HepG2 (cell line): ENCODE measurements around the gene AXIN1. TPM values are rescaled to one million over a fixed set of nuclear protein-coding genes. Genes with fewer than 3 reads are reported as not detected.

Source experiments
- AGO2 ChIP-seq: fragments of 200-400 bp; formaldehyde crosslinking; optimal IDR thresholded peaks from 2 replicates; pipeline ENCODE3; 2017; ENCODE audit warnings: mild to moderate bottlenecking, low read depth, low read length, moderate library complexity
- GABPB1 ChIP-seq: IDR thresholded peaks from 2 replicates; pipeline ENCODE4 v1.6.1; 2016; ENCODE audit warnings: mild to moderate bottlenecking, missing genetic modification reagents, moderate library complexity, missing compliant biosample characterization
- HNRNPL ChIP-seq: fragments of 200-400 bp; formaldehyde crosslinking; IDR thresholded peaks from 2 replicates; pipeline ENCODE4 v1.6.1; 2017; ENCODE audit warnings: mild to moderate bottlenecking, low read depth, low read length
- MEF2D ChIP-seq: sonication (generic); formaldehyde crosslinking; IDR thresholded peaks from 2 replicates; pipeline ENCODE4 v1.5.1; 2020; ENCODE audit warnings: mild to moderate bottlenecking, missing genetic modification reagents
- MTA1 ChIP-seq: sonication (generic); formaldehyde crosslinking; IDR thresholded peaks from 2 replicates; pipeline ENCODE4 v1.4.0; 2020; ENCODE audit warnings: missing genetic modification reagents, mild to moderate bottlenecking, borderline replicate concordance
- PHF21A ChIP-seq: sonication (generic); formaldehyde crosslinking; IDR thresholded peaks from 2 replicates; pipeline ENCODE4 v1.5.0; 2020; ENCODE audit warnings: mild to moderate bottlenecking, missing genetic modification reagents
- SALL1 ChIP-seq: sonication (generic); formaldehyde crosslinking; IDR thresholded peaks from 2 replicates; pipeline ENCODE4 v1.8.0; 2022; ENCODE audit warnings: mild to moderate bottlenecking, missing genetic modification reagents
- SALL2 ChIP-seq: sonication (generic); formaldehyde crosslinking; IDR thresholded peaks from 2 replicates; pipeline ENCODE4 v1.8.1; 2023; ENCODE audit warnings: mild to moderate bottlenecking, missing genetic modification reagents, inconsistent platforms
- SP140L ChIP-seq: sonication (generic); formaldehyde crosslinking; IDR thresholded peaks from 2 replicates; pipeline ENCODE4 v1.4.0; 2020; ENCODE audit warnings: missing genetic modification reagents, borderline replicate concordance
- SPEN ChIP-seq: sonication (generic); formaldehyde crosslinking; IDR thresholded peaks from 2 replicates; pipeline ENCODE4 v1.5.1; 2020; ENCODE audit warnings: low read depth, mild to moderate bottlenecking, missing genetic modification reagents
- TCF7 ChIP-seq: sonication (generic); IDR thresholded peaks from 2 replicates; pipeline ENCODE4 v1.6.1; 2016; ENCODE audit warnings: antibody characterized with exemption, low read depth
- TMF1 ChIP-seq: sonication (generic); formaldehyde crosslinking; IDR thresholded peaks from 2 replicates; pipeline ENCODE4 v1.8.1; 2022; ENCODE audit warnings: low read depth, missing genetic modification reagents
- ZMYM4 ChIP-seq: sonication (generic); formaldehyde crosslinking; IDR thresholded peaks from 2 replicates; pipeline ENCODE4 v1.8.1; 2023; ENCODE audit warnings: mild to moderate bottlenecking, missing genetic modification reagents
- ZNF10 ChIP-seq: sonication (generic); formaldehyde crosslinking; IDR thresholded peaks from 2 replicates; pipeline ENCODE4 v1.4.0; 2020; ENCODE audit warnings: mild to moderate bottlenecking, low read depth, missing genetic modification reagents, borderline replicate concordance
- ZNF317 ChIP-seq: sonication (generic); formaldehyde crosslinking; IDR thresholded peaks from 2 replicates; pipeline ENCODE4 v1.5.0; 2020; ENCODE audit warnings: mild to moderate bottlenecking, missing genetic modification reagents
- ZNF431 ChIP-seq: sonication (generic); formaldehyde crosslinking; IDR thresholded peaks from 2 replicates; pipeline ENCODE4 v1.9.0; 2022; ENCODE audit warnings: missing genetic modification reagents, low read depth, mild to moderate bottlenecking, borderline replicate concordance
- ZNF572 ChIP-seq: sonication (generic); formaldehyde crosslinking; IDR thresholded peaks from 2 replicates; pipeline ENCODE4 v1.5.1; 2020; ENCODE audit warnings: mild to moderate bottlenecking, missing genetic modification reagents
- ZNF768 ChIP-seq: sonication (generic); formaldehyde crosslinking; IDR thresholded peaks from 2 replicates; pipeline ENCODE4 v1.4.0; 2020; ENCODE audit warnings: missing genetic modification reagents
- ZSCAN22 ChIP-seq: sonication (generic); formaldehyde crosslinking; IDR thresholded peaks from 2 replicates; pipeline ENCODE4 v1.4.0; 2020; ENCODE audit warnings: mild to moderate bottlenecking, missing genetic modification reagents
- ZSCAN31 ChIP-seq: sonication (generic); formaldehyde crosslinking; IDR thresholded peaks from 2 replicates; pipeline ENCODE4 v1.5.0; 2020; ENCODE audit warnings: low read depth, mild to moderate bottlenecking, missing genetic modification reagents
- polyA plus RNA-seq, 8 experiments: library from polyadenylated mRNA; depleted of rRNA in 3 of 8; stranded (reverse) in 7 of 8; unstranded in 1 of 8; fragments of >200 nt; fragmentation: Illumina TruSeq in 4 of 8; extraction: Trizol in 4 of 8; gene quantifications; 2 replicates each; pipeline versions ENCODE4 v1.2.1 to v1.2.3, GENCODE V29; 2011 to 2016; ENCODE audit warnings: low read depth in 4 of 8, missing spikeins in 1 of 8, mixed read lengths in 1 of 8; ENCODE audit not compliant: insufficient read depth in 1 of 8
- total RNA-seq, 5 experiments: library from RNA; depleted of rRNA; stranded (reverse); fragments of >200 nt; fragmentation: Illumina TruSeq; extraction: Trizol; gene quantifications; 2 replicates each; pipeline ENCODE4 v1.2.3, GENCODE V29; 2016; ENCODE audit warnings: low read depth in 1 of 5
- TF ChIP-seq, protein P1 (sequence below): sonication (generic); formaldehyde crosslinking; IDR thresholded peaks from 2 replicates; pipeline ENCODE4 v1.4.0; 2020; ENCODE audit warnings: missing genetic modification reagents
- TF ChIP-seq, protein P2 (sequence below): sonication (generic); formaldehyde crosslinking; IDR thresholded peaks from 2 replicates; pipeline ENCODE4 v1.5.0; 2020; ENCODE audit warnings: missing genetic modification reagents
- TF ChIP-seq, protein P3 (sequence below): IDR thresholded peaks from 2 replicates; pipeline ENCODE4 v1.6.1; 2012; ENCODE audit warnings: low read depth, low read length, improper control_type of control experiment
- TF ChIP-seq, protein P4 (sequence below): IDR thresholded peaks from 2 replicates; pipeline ENCODE4 v1.6.1; 2016; ENCODE audit warnings: mild to moderate bottlenecking

AXIN1 gene
- total and polyA plus RNA-seq, 2 of the 13 experiments (the other 11 are each of a cell fraction or from before 2014, with no cell fraction given): 24.0 to 26.0 TPM

DNA sequence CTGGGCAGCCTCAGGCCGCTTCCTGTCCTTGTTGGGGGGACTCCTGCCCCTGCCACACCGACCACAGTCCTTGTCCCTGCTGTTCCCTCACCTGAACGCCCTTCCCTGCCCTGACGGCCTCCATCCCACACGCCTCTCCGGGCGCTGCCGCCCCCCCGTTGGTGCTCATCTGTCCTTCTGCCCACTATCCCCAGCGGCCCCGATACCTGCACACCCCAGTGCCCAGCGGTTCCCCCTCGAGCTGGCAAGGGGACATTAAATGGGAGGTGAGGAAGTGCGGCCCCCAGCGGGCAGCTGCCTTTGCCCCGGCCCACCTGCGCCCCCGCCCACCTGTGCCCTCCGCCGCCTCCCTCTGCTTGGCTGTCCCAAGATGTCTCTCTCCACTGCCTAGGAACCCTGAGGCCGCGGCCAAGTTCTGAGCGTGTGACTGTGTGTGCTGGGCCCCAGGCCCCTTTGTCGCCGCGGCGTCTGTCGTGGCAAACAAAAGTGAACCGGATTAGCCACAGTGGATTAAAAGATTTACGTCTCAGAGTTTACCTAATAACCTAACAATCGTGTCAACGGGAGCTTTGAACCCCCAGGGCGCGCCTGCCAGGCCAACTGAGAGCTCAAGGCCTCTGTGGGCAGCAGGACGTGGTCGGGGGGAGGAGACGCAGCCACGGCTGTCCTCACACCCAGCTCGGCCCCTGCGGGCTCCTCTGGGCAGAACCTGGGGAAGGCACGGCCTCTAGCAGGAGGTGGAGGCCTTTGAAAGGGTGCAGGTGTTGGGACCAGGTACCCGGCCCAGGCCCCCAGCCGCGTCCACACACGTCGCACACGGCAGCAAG lies 7.6 kb upstream of the AXIN1 start (continued):
- TF ChIP-seq SPEN (CRISPR knock-in tag) (peak; percentile 72), TCF7 (peak; percentile 34; the same call in 1 of the 2 replicates), GABPB1 (CRISPR knock-in tag) (no peak), ZNF768 (CRISPR knock-in tag) (0 out of 2 replicates have a peak, but pooled peaks have one; percentile 7), ZNF10 (CRISPR knock-in tag) (no peak), TMF1 (CRISPR knock-in tag) (no peak), SALL1 (CRISPR knock-in tag) (peak; percentile 53; the same call in 1 of the 2 replicates), SP140L (CRISPR knock-in tag) (no peak), ZNF431 (CRISPR knock-in tag) (0 out of 2 replicates have a peak, but pooled peaks have one; percentile 26), ZMYM4 (CRISPR knock-in tag) (0 out of 2 replicates have a peak, but pooled peaks have one; percentile 19), ZNF317 (CRISPR knock-in tag) (no peak), ZSCAN22 (CRISPR knock-in tag) (no peak), ZSCAN31 (CRISPR knock-in tag) (no peak; the same call in 1 of the 2 replicates), ZNF572 (no peak), PHF21A (peak; percentile 47; the same call in 1 of the 2 replicates), SALL2 (CRISPR knock-in tag) (no peak), MEF2D (CRISPR knock-in tag) (0 out of 2 replicates have a peak, but pooled peaks have one; percentile 62), HNRNPL (peak; percentile 78; the same call in 1 of the 2 replicates), MTA1 (CRISPR knock-in tag) (no peak; the same call in 1 of the 2 replicates), AGO2 (no peak)
- TF ChIP-seq, protein P1, sequence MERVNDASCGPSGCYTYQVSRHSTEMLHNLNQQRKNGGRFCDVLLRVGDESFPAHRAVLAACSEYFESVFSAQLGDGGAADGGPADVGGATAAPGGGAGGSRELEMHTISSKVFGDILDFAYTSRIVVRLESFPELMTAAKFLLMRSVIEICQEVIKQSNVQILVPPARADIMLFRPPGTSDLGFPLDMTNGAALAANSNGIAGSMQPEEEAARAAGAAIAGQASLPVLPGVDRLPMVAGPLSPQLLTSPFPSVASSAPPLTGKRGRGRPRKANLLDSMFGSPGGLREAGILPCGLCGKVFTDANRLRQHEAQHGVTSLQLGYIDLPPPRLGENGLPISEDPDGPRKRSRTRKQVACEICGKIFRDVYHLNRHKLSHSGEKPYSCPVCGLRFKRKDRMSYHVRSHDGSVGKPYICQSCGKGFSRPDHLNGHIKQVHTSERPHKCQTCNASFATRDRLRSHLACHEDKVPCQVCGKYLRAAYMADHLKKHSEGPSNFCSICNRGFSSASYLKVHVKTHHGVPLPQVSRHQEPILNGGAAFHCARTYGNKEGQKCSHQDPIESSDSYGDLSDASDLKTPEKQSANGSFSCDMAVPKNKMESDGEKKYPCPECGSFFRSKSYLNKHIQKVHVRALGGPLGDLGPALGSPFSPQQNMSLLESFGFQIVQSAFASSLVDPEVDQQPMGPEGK (CRISPR knock-in tag): peak; percentile 42; the same call in 1 of the 2 replicates
- TF ChIP-seq, protein P2, sequence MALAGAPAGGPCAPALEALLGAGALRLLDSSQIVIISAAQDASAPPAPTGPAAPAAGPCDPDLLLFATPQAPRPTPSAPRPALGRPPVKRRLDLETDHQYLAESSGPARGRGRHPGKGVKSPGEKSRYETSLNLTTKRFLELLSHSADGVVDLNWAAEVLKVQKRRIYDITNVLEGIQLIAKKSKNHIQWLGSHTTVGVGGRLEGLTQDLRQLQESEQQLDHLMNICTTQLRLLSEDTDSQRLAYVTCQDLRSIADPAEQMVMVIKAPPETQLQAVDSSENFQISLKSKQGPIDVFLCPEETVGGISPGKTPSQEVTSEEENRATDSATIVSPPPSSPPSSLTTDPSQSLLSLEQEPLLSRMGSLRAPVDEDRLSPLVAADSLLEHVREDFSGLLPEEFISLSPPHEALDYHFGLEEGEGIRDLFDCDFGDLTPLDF: no peak
- TF ChIP-seq, protein P3, sequence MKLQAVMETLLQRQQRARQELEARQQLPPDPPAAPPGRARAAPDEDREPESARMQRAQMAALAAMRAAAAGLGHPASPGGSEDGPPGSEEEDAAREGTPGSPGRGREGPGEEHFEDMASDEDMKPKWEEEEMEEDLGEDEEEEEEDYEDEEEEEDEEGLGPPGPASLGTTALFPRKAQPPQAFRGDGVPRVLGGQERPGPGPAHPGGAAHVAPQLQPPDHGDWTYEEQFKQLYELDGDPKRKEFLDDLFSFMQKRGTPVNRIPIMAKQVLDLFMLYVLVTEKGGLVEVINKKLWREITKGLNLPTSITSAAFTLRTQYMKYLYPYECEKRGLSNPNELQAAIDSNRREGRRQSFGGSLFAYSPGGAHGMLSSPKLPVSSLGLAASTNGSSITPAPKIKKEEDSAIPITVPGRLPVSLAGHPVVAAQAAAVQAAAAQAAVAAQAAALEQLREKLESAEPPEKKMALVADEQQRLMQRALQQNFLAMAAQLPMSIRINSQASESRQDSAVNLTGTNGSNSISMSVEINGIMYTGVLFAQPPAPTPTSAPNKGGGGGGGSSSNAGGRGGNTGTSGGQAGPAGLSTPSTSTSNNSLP: no peak
- TF ChIP-seq, protein P4, sequence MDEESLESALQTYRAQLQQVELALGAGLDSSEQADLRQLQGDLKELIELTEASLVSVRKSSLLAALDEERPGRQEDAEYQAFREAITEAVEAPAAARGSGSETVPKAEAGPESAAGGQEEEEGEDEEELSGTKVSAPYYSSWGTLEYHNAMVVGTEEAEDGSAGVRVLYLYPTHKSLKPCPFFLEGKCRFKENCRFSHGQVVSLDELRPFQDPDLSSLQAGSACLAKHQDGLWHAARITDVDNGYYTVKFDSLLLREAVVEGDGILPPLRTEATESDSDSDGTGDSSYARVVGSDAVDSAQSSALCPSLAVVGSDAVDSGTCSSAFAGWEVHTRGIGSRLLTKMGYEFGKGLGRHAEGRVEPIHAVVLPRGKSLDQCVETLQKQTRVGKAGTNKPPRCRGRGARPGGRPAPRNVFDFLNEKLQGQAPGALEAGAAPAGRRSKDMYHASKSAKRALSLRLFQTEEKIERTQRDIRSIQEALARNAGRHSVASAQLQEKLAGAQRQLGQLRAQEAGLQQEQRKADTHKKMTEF: no peak
